HG02759 (cell line): ENCODE measurements around the gene SLC39A5.
"Not testable (repeated sequence)": the region's sequence is repeated elsewhere in the genome, so short reads cannot be mapped to it uniquely, and the experiment has no call there.

ENCODE experiments used
- ATAC-seq: cut with Tn5 transposase; IDR thresholded peaks from one replicate; pipeline ENCODE4 v1.9.1; 2021; ENCODE audit warnings: mild to moderate bottlenecking, moderate library complexity; ENCODE audit not compliant: unreplicated experiment

The SLC39A5 gene

GRCh38 chr12:56272468-56272867 lies 42.6 kb downstream of the SLC39A5 start:
- not testable (repeated sequence) for ATAC-seq

GRCh38 chr12:56274299-56274698 lies 44.4 kb downstream of the SLC39A5 start:
- ATAC-seq, result no peak

GRCh38 chr12:56278905-56279304 lies 49.1 kb downstream of the SLC39A5 start:
- no peak for ATAC-seq

GRCh38 chr12:56280849-56281248 lies 51.0 kb downstream of the SLC39A5 start:
- ATAC-seq, result no peak

- no peak for ATAC-seq
Measured at GRCh38 chr12:56282030-56282429, 52.2 kb downstream of the SLC39A5 start.

- no peak for ATAC-seq
Measured at GRCh38 chr12:56282579-56282978, 52.7 kb downstream of the SLC39A5 start.

GRCh38 chr12:56284263-56284662 lies 54.4 kb downstream of the SLC39A5 start:
- ATAC-seq, result not testable (repeated sequence)

- no peak for ATAC-seq
Measured at GRCh38 chr12:56286044-56286830, 56.4 kb downstream of the SLC39A5 start.
